SH-SY5Y (cell line): ENCODE data around the gene LONP2.

Source experiments
- GATA2 ChIP-seq: IDR thresholded peaks from 2 replicates; pipeline ENCODE4 v1.6.1; 2011; ENCODE audit warnings: mild to moderate bottlenecking, low read depth, low read length
- GATA3 ChIP-seq: IDR thresholded peaks from 2 replicates; pipeline ENCODE4 v1.6.1; 2011; ENCODE audit warnings: low read depth, mild to moderate bottlenecking, low read length, moderate library complexity

- no peak for TF ChIP-seq GATA2
- TF ChIP-seq GATA3 = no peak
These were observed 39.9 kb upstream of the LONP2 start for GRCh38 chr16:48203974-48204824.
